K562 (cell line): ENCODE data around the gene ACTR1B. TPM values are rescaled to one million over a fixed set of nuclear protein-coding genes. Genes with fewer than 3 reads are reported as not detected.

Experiments used
- BACH1 ChIP-seq: fragments of 200-800 bp; sonication (Bioruptor generic); IDR thresholded peaks from 2 replicates; pipeline ENCODE4 v1.6.1; 2016; ENCODE audit warnings: missing genetic modification characterization, missing compliant biosample characterization
- COPS2 ChIP-seq: fragments of 450-650 bp; conservative IDR thresholded peaks from 2 replicates; pipeline ENCODE4 v1.6.1; 2016; ENCODE audit warnings: mild to moderate bottlenecking, moderate library complexity
- ETV6 ChIP-seq, 3 experiments: fragments of 150-350 bp in 1 of 3; sonication (generic) in 1 of 3; formaldehyde crosslinking in 1 of 3; IDR thresholded peaks; 2 replicates each; pipeline versions ENCODE4 v1.6.1 to v1.8.0; 2014 to 2022; ENCODE audit warnings: borderline replicate concordance in 2 of 3, low read depth in 2 of 3, antibody characterized with exemption in 1 of 3, low read length in 1 of 3, mild to moderate bottlenecking in 1 of 3, missing genetic modification reagents in 1 of 3
- EZH2 ChIP-seq: IDR thresholded peaks from 2 replicates; pipeline ENCODE4 v1.6.1; 2012; ENCODE audit warnings: low read depth, mild to moderate bottlenecking, inconsistent platforms, low read length, borderline replicate concordance
- HDAC8 ChIP-seq: fragments of 450-650 bp; IDR thresholded peaks from 2 replicates; pipeline ENCODE4 v1.6.1; 2016; ENCODE audit warnings: mild to moderate bottlenecking, missing genetic modification characterization, moderate library complexity, missing compliant biosample characterization
- MTA1 ChIP-seq: fragments of 450-650 bp; IDR thresholded peaks from 2 replicates; pipeline ENCODE4 v1.6.1; 2017; ENCODE audit warnings: borderline replicate concordance
- PYGO2 ChIP-seq: fragments of 450-650 bp; IDR thresholded peaks from 2 replicates; pipeline ENCODE4 v1.6.1; 2016; ENCODE audit warnings: mild to moderate bottlenecking, missing genetic modification characterization, moderate library complexity, missing compliant biosample characterization
- RBM25 ChIP-seq: fragments of 200-400 bp; formaldehyde crosslinking; IDR thresholded peaks from 2 replicates; pipeline ENCODE4 v1.6.1; 2018; ENCODE audit warnings: low read length, low read depth, moderate library complexity; ENCODE audit not compliant: severe bottlenecking
- RFX7 ChIP-seq: fragments of 250-450 bp; sonication (Bioruptor Pico); IDR thresholded peaks from 2 replicates; pipeline ENCODE4 v1.5.1; 2021; ENCODE audit warnings: mild to moderate bottlenecking
- SMAD2 ChIP-seq: fragments of 150-350 bp; IDR thresholded peaks from 2 replicates; pipeline ENCODE4 v1.6.1; 2014; ENCODE audit warnings: low read depth, mild to moderate bottlenecking, low read length
- SREBF1 ChIP-seq: fragments of 150-350 bp; IDR thresholded peaks from 2 replicates; pipeline ENCODE4 v1.6.1; 2014; ENCODE audit warnings: antibody characterized with exemption, low read depth, low read length, borderline replicate concordance
- SRSF1 ChIP-seq: fragments of 200-400 bp; formaldehyde crosslinking; IDR thresholded peaks from 2 replicates; pipeline ENCODE4 v1.6.1; 2017; ENCODE audit warnings: mild to moderate bottlenecking, low read depth, low read length, moderate library complexity
- TOE1 ChIP-seq, 2 experiments: fragments of 450-650 bp in 1 of 2; sonication (generic) in 1 of 2; formaldehyde crosslinking in 1 of 2; IDR thresholded peaks; 2 replicates each; pipeline versions ENCODE4 v1.7.1 to v1.8.0; 2016 to 2022; ENCODE audit warnings: borderline replicate concordance in 2 of 2, mild to moderate bottlenecking in 2 of 2, antibody characterized with exemption in 1 of 2, inconsistent platforms in 1 of 2, low read depth in 1 of 2, missing genetic modification reagents in 1 of 2, moderate library complexity in 1 of 2
- ZNF12 ChIP-seq: sonication (generic); formaldehyde crosslinking; IDR thresholded peaks from 2 replicates; pipeline ENCODE4 v1.4.0; 2020; ENCODE audit warnings: mild to moderate bottlenecking, missing genetic modification reagents
- ZNF766 ChIP-seq: fragments of 200-800 bp; sonication (Bioruptor generic); conservative IDR thresholded peaks from 2 replicates; pipeline ENCODE4 v1.6.1; 2016; ENCODE audit warnings: missing genetic modification characterization, missing compliant biosample characterization
- polyA plus RNA-seq, 8 experiments: library from polyadenylated mRNA; depleted of rRNA in 4 of 8; stranded (reverse) in 5 of 8; unstranded in 3 of 8; fragments of >200 nt; fragmentation: Nextera tagmentation in 2 of 8; fragmentation: Illumina TruSeq in 1 of 8; extraction: Ambion mirVana in 2 of 8; extraction: Trizol in 1 of 8; gene quantifications; 2 replicates each; pipeline versions ENCODE4 v1.2.1 to v1.2.3, GENCODE V29; 2011 to 2014; ENCODE audit warnings: inconsistent platforms in 1 of 8, missing spikeins in 1 of 8
- total RNA-seq, 7 experiments: library from RNA; depleted of rRNA in 6 of 7; stranded (reverse); fragments of >200 nt in 6 of 7; fragmentation: Illumina TruSeq in 2 of 7; extraction: Trizol in 2 of 7; gene quantifications; 2 replicates each; pipeline versions ENCODE4 v1.2.1 to v1.2.3, GENCODE V29; 2011 to 2021; ENCODE audit warnings: low replicate concordance in 1 of 7
- TF ChIP-seq, protein P1 (sequence below): fragments of 450-650 bp; IDR thresholded peaks from 2 replicates; pipeline ENCODE4 v1.6.1; 2016; ENCODE audit warnings: borderline replicate concordance
- TF ChIP-seq, protein P2 (sequence below): fragments of 250-450 bp; sonication (Bioruptor Pico); IDR thresholded peaks from 2 replicates; pipeline ENCODE4 v1.8.0; 2022; ENCODE audit warnings: moderate library complexity, mild to moderate bottlenecking, inconsistent platforms
- TF ChIP-seq, protein P3 (sequence below): fragments of 250-450 bp; sonication (Bioruptor Pico); IDR thresholded peaks from 2 replicates; pipeline ENCODE4 v1.5.0; 2021
- TF ChIP-seq, protein P4 (sequence below): fragments of 450-650 bp; IDR thresholded peaks from 2 replicates; pipeline ENCODE4 v1.6.1; 2017; ENCODE audit warnings: antibody characterized with exemption, mild to moderate bottlenecking

Gene ACTR1B
- total and polyA plus RNA-seq, 9 of the 15 experiments (the other 6 are each of a cell fraction or from before 2014, with no cell fraction given) = 0.49 to 42.3 (median 22.5) TPM

DNA sequence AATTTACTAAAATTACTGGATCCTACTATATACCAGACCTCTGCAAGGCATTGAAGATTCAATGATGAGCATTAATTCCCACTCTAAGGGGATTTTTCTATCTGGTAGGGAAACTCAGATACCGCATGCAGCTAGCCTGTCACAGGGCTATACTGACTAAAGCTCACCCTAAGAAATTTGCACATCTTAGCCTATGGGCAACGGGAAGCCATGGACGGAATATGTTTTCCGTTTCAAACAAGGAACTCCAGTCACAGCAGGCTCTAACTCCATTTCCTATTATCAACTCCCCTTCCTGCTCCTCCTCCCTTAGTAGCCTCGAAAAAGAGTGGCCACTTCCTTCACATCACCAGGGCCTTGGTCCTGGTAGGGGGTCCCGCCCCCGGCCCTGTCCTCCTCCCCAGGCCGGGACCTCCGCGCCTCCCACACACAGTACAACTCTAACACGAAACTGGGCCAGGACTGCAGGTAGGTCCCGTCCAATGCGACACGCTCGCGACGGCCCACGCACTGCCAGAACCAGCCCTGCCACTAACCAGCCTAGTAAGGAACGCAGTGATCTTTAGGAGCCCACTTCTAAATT lies 18.6 kb downstream of the ACTR1B start (continued):
- no peak for TF ChIP-seq SRSF1
- TF ChIP-seq, protein P1, sequence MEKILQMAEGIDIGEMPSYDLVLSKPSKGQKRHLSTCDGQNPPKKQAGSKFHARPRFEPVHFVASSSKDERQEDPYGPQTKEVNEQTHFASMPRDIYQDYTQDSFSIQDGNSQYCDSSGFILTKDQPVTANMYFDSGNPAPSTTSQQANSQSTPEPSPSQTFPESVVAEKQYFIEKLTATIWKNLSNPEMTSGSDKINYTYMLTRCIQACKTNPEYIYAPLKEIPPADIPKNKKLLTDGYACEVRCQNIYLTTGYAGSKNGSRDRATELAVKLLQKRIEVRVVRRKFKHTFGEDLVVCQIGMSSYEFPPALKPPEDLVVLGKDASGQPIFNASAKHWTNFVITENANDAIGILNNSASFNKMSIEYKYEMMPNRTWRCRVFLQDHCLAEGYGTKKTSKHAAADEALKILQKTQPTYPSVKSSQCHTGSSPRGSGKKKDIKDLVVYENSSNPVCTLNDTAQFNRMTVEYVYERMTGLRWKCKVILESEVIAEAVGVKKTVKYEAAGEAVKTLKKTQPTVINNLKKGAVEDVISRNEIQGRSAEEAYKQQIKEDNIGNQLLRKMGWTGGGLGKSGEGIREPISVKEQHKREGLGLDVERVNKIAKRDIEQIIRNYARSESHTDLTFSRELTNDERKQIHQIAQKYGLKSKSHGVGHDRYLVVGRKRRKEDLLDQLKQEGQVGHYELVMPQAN = 0 out of 2 replicates have a peak, but pooled peaks have one; percentile 22
- peak; percentile 19; the same call in 1 of the 2 replicates for TF ChIP-seq PYGO2 (tag)
- TF ChIP-seq MTA1 = no peak
- 0 out of 2 replicates have a peak, but pooled peaks have one; percentile 37 for TF ChIP-seq HDAC8 (tag)
- TF ChIP-seq SREBF1 = no peak
- TF ChIP-seq, protein P2, sequence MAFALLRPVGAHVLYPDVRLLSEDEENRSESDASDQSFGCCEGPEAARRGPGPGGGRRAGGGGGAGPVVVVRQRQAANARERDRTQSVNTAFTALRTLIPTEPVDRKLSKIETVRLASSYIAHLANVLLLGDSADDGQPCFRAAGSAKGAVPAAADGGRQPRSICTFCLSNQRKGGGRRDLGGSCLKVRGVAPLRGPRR (CRISPR knock-in tag) = no peak
- TF ChIP-seq SMAD2 = no peak
- peak; percentile 32; the same call in 1 of the 2 replicates for TF ChIP-seq RFX7 (CRISPR knock-in tag)
- peak; percentile 44; the same call in 1 of the 2 replicates for TF ChIP-seq ZNF766 (CRISPR knock-in tag)
- no peak for TF ChIP-seq COPS2
- TF ChIP-seq, protein P3, sequence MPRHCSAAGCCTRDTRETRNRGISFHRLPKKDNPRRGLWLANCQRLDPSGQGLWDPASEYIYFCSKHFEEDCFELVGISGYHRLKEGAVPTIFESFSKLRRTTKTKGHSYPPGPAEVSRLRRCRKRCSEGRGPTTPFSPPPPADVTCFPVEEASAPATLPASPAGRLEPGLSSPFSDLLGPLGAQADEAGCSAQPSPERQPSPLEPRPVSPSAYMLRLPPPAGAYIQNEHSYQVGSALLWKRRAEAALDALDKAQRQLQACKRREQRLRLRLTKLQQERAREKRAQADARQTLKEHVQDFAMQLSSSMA (CRISPR knock-in tag) = peak; percentile 63; the same call in 1 of the 2 replicates
- TF ChIP-seq RBM25 = no peak
- peak; percentile 45; the same call in 1 of the 2 replicates for TF ChIP-seq ZNF12 (CRISPR knock-in tag)
- TF ChIP-seq, protein P4, sequence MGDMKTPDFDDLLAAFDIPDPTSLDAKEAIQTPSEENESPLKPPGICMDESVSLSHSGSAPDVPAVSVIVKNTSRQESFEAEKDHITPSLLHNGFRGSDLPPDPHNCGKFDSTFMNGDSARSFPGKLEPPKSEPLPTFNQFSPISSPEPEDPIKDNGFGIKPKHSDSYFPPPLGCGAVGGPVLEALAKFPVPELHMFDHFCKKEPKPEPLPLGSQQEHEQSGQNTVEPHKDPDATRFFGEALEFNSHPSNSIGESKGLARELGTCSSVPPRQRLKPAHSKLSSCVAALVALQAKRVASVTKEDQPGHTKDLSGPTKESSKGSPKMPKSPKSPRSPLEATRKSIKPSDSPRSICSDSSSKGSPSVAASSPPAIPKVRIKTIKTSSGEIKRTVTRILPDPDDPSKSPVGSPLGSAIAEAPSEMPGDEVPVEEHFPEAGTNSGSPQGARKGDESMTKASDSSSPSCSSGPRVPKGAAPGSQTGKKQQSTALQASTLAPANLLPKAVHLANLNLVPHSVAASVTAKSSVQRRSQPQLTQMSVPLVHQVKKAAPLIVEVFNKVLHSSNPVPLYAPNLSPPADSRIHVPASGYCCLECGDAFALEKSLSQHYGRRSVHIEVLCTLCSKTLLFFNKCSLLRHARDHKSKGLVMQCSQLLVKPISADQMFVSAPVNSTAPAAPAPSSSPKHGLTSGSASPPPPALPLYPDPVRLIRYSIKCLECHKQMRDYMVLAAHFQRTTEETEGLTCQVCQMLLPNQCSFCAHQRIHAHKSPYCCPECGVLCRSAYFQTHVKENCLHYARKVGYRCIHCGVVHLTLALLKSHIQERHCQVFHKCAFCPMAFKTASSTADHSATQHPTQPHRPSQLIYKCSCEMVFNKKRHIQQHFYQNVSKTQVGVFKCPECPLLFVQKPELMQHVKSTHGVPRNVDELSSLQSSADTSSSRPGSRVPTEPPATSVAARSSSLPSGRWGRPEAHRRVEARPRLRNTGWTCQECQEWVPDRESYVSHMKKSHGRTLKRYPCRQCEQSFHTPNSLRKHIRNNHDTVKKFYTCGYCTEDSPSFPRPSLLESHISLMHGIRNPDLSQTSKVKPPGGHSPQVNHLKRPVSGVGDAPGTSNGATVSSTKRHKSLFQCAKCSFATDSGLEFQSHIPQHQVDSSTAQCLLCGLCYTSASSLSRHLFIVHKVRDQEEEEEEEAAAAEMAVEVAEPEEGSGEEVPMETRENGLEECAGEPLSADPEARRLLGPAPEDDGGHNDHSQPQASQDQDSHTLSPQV = peak; percentile 78
- TF ChIP-seq ETV6 (IDR thresholded peaks at IDR 0.05; ENCODE audit: borderline replicate concordance in 1 of 2, low read depth in 2 of 2, low read length in 1 of 2) = no peak; a peak in 1 of 4 replicates
- no peak for TF ChIP-seq ETV6 (CRISPR knock-in tag; IDR thresholded peaks at IDR 0.05; ENCODE audit: borderline replicate concordance)
- no peak for TF ChIP-seq BACH1 (tag)
- no peak; the same call in 1 of the 2 replicates for TF ChIP-seq TOE1 (IDR thresholded peaks at IDR 0.05; ENCODE audit: borderline replicate concordance)
- 0 out of 2 replicates have a peak, but pooled peaks have one; percentile 26 for TF ChIP-seq TOE1 (CRISPR knock-in tag; IDR thresholded peaks at IDR 0.05; ENCODE audit: borderline replicate concordance, low read depth)
- no peak for TF ChIP-seq EZH2
